DOHH2 (cell line): ENCODE data around the gene AK3.

Source experiments
- H3F3A ChIP-seq: fragments of 200-600 bp; sonication (generic), shearing (Covaris generic); 2 replicates; pipeline ENCODE4 v1.6.0; 2016; ENCODE audit warnings: antibody characterized with exemption, mild to moderate bottlenecking; ENCODE audit not compliant: control insufficient read depth, insufficient read depth
- H3K27ac ChIP-seq: fragments of 200-600 bp; sonication (generic); 2 replicates; pipeline ENCODE4 v1.5.1; 2014; ENCODE audit warnings: low read depth, mild to moderate bottlenecking, low read length, moderate library complexity
- H3K27me3 ChIP-seq: fragments of 200-600 bp; sonication (generic); 2 replicates; pipeline ENCODE4 v1.6.1; 2014; ENCODE audit warnings: mild to moderate bottlenecking, low read length, mixed read lengths; ENCODE audit not compliant: control insufficient read depth
- H3K36me3 ChIP-seq: fragments of 200-600 bp; sonication (generic); 2 replicates; pipeline ENCODE4 v1.6.1; 2014; ENCODE audit warnings: mild to moderate bottlenecking, low read length, moderate library complexity, mixed read lengths; ENCODE audit not compliant: control insufficient read depth
- H3K4me1 ChIP-seq: fragments of 200-600 bp; sonication (generic); 2 replicates; pipeline ENCODE4 v1.6.1; 2014; ENCODE audit warnings: mild to moderate bottlenecking, low read length, mixed read lengths; ENCODE audit not compliant: control insufficient read depth
- H3K4me2 ChIP-seq: fragments of 200-600 bp; sonication (generic); 2 replicates; pipeline ENCODE4 v1.6.0; 2014; ENCODE audit warnings: mild to moderate bottlenecking, low read length, moderate library complexity
- H3K4me3 ChIP-seq: fragments of 200-600 bp; sonication (generic); 2 replicates; pipeline ENCODE4 v1.5.1; 2014; ENCODE audit warnings: mild to moderate bottlenecking, low read length, mixed read lengths
- H3K79me2 ChIP-seq: fragments of 200-600 bp; sonication (generic); 2 replicates; pipeline ENCODE4 v1.6.1; 2014; ENCODE audit warnings: mild to moderate bottlenecking, low read length, mixed read lengths; ENCODE audit not compliant: control insufficient read depth
- H3K9me2 ChIP-seq: fragments of 200-600 bp; sonication (generic); replicated peaks from 2 replicates; pipeline ENCODE4 v1.6.1; 2014; ENCODE audit warnings: mild to moderate bottlenecking, low read length, mixed read lengths; ENCODE audit not compliant: control insufficient read depth
- H3K9me3 ChIP-seq: fragments of 200-600 bp; sonication (generic); 2 replicates; pipeline ENCODE4 v1.6.1; 2014; ENCODE audit warnings: antibody characterized with exemption, low read length, mixed read lengths; ENCODE audit not compliant: control insufficient read depth, insufficient read depth
- H4K20me1 ChIP-seq: fragments of 200-600 bp; sonication (generic); 2 replicates; pipeline ENCODE4 v1.6.0; 2014; ENCODE audit warnings: low read depth, mild to moderate bottlenecking, antibody characterized with exemption, low read length, moderate library complexity; ENCODE audit not compliant: control insufficient read depth, insufficient read depth
- CTCF ChIP-seq: fragments of 200-600 bp; sonication (generic); IDR thresholded peaks from one replicate; pipeline ENCODE4 v1.5.1; 2014; ENCODE audit warnings: antibody characterized with exemption, mild to moderate bottlenecking, low read depth, low read length; ENCODE audit not compliant: poor library complexity, severe bottlenecking
- EZH2phosphoT487 ChIP-seq: fragments of 200-600 bp; sonication (generic); IDR thresholded peaks from 2 replicates; pipeline ENCODE4 v1.6.1; 2017; ENCODE audit warnings: borderline replicate concordance, mild to moderate bottlenecking, antibody characterized with exemption, low read length, moderate library complexity, mixed read lengths

The AK3 gene

GRCh38 chr9:4669890-4670289, 71.1 kb downstream of the AK3 start:
- Histone ChIP-seq H3K9me3 (no peaks in the 10 kb centered on the region), H3K4me2 (no peak overlapping the region), H3K27me3 (peaks cover 5% of the 10 kb centered on the region), H3K4me3 (no peak overlapping the region), H3K4me1 (peaks cover 30% of the 10 kb centered on the region), H3F3A (peaks cover 3% of the 10 kb centered on the region; the same call in 1 of the 2 replicates), H3K9me2 (no peaks in the 10 kb centered on the region), H3K27ac (no peak overlapping the region), H4K20me1 (no peaks in the 10 kb centered on the region), H3K36me3 (no peaks in the 10 kb centered on the region), H3K79me2 (0 out of 2 replicates have a peak, but pooled peaks cover under 1% of the 10 kb centered on the region)
- TF ChIP-seq CTCF (no peak), EZH2phosphoT487 (no peak)

GRCh38 chr9:4668604-4669003, 72.4 kb downstream of the AK3 start:
- peaks cover 43% of the 10 kb centered on the region for H3K4me1 ChIP-seq
- peaks cover 5% of the 10 kb centered on the region for H3K27me3 ChIP-seq
- no peaks in the 10 kb centered on the region for H4K20me1 ChIP-seq
- H3K4me3 ChIP-seq = no peak overlapping the region
- H3K36me3 ChIP-seq = no peaks in the 10 kb centered on the region
- H3K79me2 ChIP-seq = 0 out of 2 replicates have a peak, but pooled peaks cover 5% of the 10 kb centered on the region
- TF ChIP-seq CTCF (no peak), EZH2phosphoT487 (no peak)
- no peaks in the 10 kb centered on the region for H3K9me3 ChIP-seq
- H3K27ac ChIP-seq = no peak overlapping the region
- no peaks in the 10 kb centered on the region for H3K9me2 ChIP-seq
- peaks cover 8% of the 10 kb centered on the region; the same call in 1 of the 2 replicates for H3F3A ChIP-seq
- no peak overlapping the region for H3K4me2 ChIP-seq

GRCh38 chr9:4667681-4668080, 73.3 kb downstream of the AK3 start:
- no peaks in the 10 kb centered on the region for H3K36me3 ChIP-seq
- no peaks in the 10 kb centered on the region for H3K9me3 ChIP-seq
- H3K4me3 ChIP-seq = no peak overlapping the region
- H3K9me2 ChIP-seq = no peaks in the 10 kb centered on the region
- peaks cover 5% of the 10 kb centered on the region for H3K27me3 ChIP-seq
- H3K4me2 ChIP-seq = no peak overlapping the region
- H3K79me2 ChIP-seq = peaks cover 13% of the 10 kb centered on the region
- TF ChIP-seq CTCF (no peak), EZH2phosphoT487 (no peak)
- H3K4me1 ChIP-seq = peaks cover 52% of the 10 kb centered on the region
- H4K20me1 ChIP-seq = no peaks in the 10 kb centered on the region
- no peak overlapping the region for H3K27ac ChIP-seq
- H3F3A ChIP-seq = peaks cover 8% of the 10 kb centered on the region; the same call in 1 of the 2 replicates
